ENCODE data around the gene CPVL.
"Not testable (repeated sequence)": the region's sequence is repeated elsewhere in the genome, so short reads cannot be mapped to it uniquely, and the experiment has no call there.

CPVL gene

DNA sequence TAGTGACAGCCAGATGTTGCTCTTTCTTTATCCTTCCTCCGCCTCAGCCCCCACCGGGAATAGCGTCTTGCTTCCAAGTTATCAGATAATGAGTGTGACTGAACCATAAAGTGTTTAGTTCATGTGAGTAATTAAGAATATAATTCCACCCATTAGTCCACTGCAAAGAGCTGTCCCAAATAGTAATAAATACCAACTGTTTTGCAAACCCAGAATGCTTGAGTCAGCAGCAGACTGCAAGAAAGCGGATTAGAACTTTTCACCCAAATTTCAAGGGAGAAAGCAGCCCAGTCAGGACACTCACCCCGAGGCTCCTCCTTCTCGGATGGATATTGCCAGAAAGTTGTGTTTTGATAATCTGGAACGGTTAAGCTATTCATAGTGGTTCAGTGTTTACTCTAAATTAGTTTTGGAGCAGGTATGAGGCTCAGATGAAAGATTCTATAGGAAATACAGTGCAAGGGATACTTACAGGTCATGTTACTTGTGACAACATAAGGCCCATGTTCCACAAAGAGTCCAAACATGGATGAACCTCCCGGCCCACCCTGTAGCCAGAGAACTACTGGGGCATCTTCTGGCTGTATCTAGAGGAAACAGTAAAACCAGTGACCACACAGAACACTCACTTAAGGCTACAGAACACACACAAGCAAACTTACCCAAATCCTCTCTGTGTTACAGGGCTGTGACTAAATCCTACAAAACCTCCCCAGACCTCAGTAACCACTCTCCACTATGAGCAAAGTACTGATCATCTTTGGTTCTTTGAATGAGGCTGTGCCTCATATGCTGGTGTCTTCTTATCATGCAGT lies 50.5 kb downstream of the CPVL start:
- Histone ChIP-seq H3K27me3 (ENCODE audit: control insufficient read depth, insufficient read depth, low read length) (no peaks in the 10 kb centered on the region), H3K36me3 (ENCODE audit: control insufficient read depth, insufficient read depth, low read length) (no peaks in the 10 kb centered on the region), H3K27ac (ENCODE audit: low read depth, low read length) (no peak overlapping the region), H3K4me3 (ENCODE audit: low read length) (no peak overlapping the region), H3K9ac (ENCODE audit: low read length) (no peak overlapping the region), H3K4me1 (ENCODE audit: control insufficient read depth, insufficient read depth, low read length) (no peaks in the 10 kb centered on the region)

DNA sequence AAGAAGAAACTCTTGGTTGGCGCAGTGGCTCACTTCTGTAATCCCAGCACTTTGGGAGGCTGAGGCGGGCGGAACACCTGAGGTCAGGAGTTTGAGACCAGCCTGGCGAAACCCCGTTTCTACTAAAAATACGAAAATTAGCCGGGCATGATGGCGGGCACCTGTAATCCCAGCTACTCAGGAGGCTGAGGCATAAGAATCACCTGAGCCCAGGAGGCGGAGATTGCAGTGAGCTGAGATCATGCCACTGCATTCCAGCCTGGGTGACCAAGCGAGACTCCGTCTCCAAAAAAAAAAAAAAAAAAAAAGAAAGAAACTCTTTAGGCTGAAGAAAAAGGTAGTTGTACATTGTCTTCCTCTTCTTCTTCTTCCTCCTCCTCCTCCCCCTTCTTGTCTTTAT lies 53.2 kb downstream of the CPVL start:
- not testable (repeated sequence) for H3K27ac ChIP-seq (ENCODE audit: low read depth, low read length); H3K4me3 ChIP-seq (ENCODE audit: low read length); H3K27me3 ChIP-seq (ENCODE audit: control insufficient read depth, insufficient read depth, low read length); H3K9ac ChIP-seq (ENCODE audit: low read length); H3K36me3 ChIP-seq (ENCODE audit: control insufficient read depth, insufficient read depth, low read length); H3K4me1 ChIP-seq (ENCODE audit: control insufficient read depth, insufficient read depth, low read length)

DNA sequence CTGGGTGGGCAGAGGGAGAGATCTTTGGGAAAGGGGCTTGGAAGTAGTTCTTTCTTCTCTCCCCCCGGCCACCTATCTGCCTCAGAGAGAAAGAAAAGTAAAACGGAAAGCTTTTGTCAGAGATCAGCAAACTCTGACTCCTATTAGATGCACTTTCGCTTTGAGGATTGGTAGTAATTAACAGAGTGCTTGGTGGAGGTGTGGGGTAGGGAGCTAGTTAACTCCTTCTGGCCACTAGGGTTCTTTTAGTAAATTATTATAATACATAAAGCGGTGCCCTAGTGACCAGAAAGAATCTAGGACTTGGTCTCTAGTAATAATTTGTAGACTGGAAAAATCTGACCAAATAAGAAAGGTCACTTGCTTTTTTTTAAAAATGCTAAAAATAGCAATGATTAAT lies 54.6 kb downstream of the CPVL start:
- H3K9ac ChIP-seq (ENCODE audit: low read length): no peak overlapping the region
- peak overlapping the region; percentile 67 for H3K4me3 ChIP-seq (ENCODE audit: low read length)
- H3K36me3 ChIP-seq (ENCODE audit: control insufficient read depth, insufficient read depth, low read length): no peaks in the 10 kb centered on the region
- H3K27ac ChIP-seq (ENCODE audit: low read depth, low read length): peak overlapping the region; percentile 67
- H3K27me3 ChIP-seq (ENCODE audit: control insufficient read depth, insufficient read depth, low read length): no peaks in the 10 kb centered on the region
- peaks cover 2% of the 10 kb centered on the region for H3K4me1 ChIP-seq (ENCODE audit: control insufficient read depth, insufficient read depth, low read length)

DNA sequence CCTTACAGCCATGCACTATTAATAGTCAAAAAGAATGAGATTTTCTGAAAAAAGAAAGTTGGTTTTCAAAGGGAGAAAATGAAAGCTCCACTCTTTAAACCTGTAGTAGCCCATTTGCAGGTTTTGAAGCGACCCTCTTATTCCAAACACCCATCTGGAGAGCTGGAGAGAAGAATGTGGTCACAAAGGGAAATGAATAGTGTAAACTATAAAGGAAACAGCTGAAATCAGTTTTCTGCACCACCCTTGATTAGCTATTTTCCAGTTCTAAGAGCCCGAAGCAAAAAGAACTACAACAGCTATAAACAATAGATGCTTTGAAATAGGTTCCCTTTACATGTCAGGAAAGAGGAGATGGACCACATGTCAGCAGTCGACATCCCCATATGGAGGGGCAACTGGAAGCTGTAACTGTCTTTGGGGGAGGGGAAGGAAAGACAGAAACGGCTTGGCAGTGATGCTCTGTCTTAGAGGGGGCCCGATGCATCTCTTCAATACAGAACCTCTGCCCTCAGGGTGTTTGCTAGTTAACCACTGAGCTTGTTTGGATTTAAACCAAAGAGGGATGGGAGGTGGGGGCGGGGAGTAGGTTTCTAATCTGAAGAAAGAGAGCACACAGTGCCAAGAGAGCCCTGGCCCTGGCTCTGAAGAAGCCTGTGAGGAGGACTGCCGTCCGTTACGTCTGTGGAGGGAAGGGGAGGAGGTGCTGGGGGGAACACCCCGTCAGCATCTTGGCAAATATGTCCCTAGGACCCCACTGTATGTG lies 55.3 kb downstream of the CPVL start:
- no peak overlapping the region for H3K9ac ChIP-seq (ENCODE audit: low read length)
- H3K27me3 ChIP-seq (ENCODE audit: control insufficient read depth, insufficient read depth, low read length): no peaks in the 10 kb centered on the region
- H3K4me3 ChIP-seq (ENCODE audit: low read length): peak overlapping the region; percentile 67
- H3K27ac ChIP-seq (ENCODE audit: low read depth, low read length): peak overlapping the region; percentile 67
- H3K36me3 ChIP-seq (ENCODE audit: control insufficient read depth, insufficient read depth, low read length): no peaks in the 10 kb centered on the region
- peaks cover 2% of the 10 kb centered on the region for H3K4me1 ChIP-seq (ENCODE audit: control insufficient read depth, insufficient read depth, low read length)

DNA sequence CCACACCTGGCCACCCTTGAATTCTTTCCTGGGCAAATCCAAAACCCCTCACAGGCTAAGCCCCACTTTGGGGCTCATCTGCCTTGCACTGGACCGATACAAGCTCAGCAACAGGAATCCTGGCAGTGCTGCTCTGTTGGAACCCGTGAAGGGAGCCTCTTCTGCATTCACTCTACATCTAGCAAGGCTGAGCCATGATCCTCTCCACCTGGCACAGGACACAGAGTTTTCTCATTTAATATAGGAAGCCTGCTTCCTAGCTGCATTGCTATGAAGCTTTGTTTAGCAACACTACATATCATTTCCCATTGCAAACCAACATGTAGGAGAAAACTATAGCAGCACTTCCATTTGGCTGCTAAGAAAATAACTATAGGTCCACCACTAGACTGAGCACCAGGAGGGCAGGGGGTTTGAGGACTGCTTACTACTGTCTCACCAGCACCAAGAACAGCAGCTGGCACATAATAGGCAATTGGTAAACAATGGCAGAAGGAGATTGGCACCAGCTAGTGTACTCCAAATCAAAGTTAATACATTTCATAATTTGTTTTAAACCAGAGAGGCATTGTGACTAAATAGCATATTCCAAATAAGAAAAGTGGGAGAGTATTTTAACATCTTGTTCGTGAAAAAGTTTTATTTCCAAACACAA lies 56.1 kb downstream of the CPVL start:
- Histone ChIP-seq H3K27ac (ENCODE audit: low read depth, low read length) (no peak overlapping the region), H3K4me1 (ENCODE audit: control insufficient read depth, insufficient read depth, low read length) (peaks cover 2% of the 10 kb centered on the region), H3K9ac (ENCODE audit: low read length) (no peak overlapping the region), H3K36me3 (ENCODE audit: control insufficient read depth, insufficient read depth, low read length) (no peaks in the 10 kb centered on the region), H3K4me3 (ENCODE audit: low read length) (no peak overlapping the region), H3K27me3 (ENCODE audit: control insufficient read depth, insufficient read depth, low read length) (no peaks in the 10 kb centered on the region)

GRCh38 chr7:29087840-29088170 lies 58.5 kb downstream of the CPVL start:
- Histone ChIP-seq H3K9ac (ENCODE audit: low read length) (no peak overlapping the region), H3K27ac (ENCODE audit: low read depth, low read length) (no peak overlapping the region), H3K36me3 (ENCODE audit: control insufficient read depth, insufficient read depth, low read length) (no peaks in the 10 kb centered on the region), H3K4me3 (ENCODE audit: low read length) (no peak overlapping the region), H3K27me3 (ENCODE audit: control insufficient read depth, insufficient read depth, low read length) (no peaks in the 10 kb centered on the region), H3K4me1 (ENCODE audit: control insufficient read depth, insufficient read depth, low read length) (peaks cover 2% of the 10 kb centered on the region)

DNA sequence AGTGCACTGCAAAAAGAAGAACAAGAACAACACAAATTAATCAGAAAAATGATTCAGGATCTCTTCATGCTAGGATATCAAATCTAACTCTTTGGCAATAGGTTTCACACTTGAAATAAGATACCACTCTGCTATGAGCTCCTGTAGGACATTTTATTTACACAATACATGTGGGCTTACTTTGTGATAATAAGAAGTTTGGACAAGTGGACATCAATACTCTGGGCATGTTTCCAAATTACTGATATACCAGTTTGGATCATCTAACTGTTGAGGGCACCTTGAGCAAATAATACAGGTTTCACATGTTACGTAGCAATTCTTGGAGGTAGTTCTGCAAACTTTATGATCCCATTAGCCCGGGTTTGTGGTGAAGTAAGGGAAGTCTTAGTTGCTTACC lies 59.8 kb downstream of the CPVL start:
- Histone ChIP-seq H3K9ac (ENCODE audit: low read length) (no peak overlapping the region), H3K27me3 (ENCODE audit: control insufficient read depth, insufficient read depth, low read length) (no peaks in the 10 kb centered on the region), H3K4me1 (ENCODE audit: control insufficient read depth, insufficient read depth, low read length) (peaks cover 2% of the 10 kb centered on the region), H3K36me3 (ENCODE audit: control insufficient read depth, insufficient read depth, low read length) (no peaks in the 10 kb centered on the region), H3K27ac (ENCODE audit: low read depth, low read length) (no peak overlapping the region), H3K4me3 (ENCODE audit: low read length) (no peak overlapping the region)

DNA sequence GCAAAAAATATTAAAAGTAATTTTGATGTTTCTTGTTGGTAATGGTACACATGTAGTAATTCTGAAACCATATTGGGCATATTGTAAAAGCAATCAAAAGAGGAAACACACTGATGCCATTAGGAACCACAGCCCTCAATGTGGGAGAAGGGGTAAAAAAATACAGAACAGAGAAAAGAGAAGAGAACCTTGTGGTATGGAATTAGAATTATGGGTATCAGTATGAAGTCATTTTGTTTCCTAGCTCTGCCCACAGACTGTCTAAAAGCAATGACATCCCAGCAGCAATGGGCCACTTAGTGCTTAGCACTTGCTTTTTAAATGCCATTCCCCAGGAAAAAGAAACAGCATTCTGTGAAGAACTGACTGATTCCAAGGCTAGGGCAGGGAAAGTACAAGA lies 61.5 kb downstream of the CPVL start:
- no peaks in the 10 kb centered on the region for H3K27me3 ChIP-seq (ENCODE audit: control insufficient read depth, insufficient read depth, low read length)
- no peak overlapping the region for H3K27ac ChIP-seq (ENCODE audit: low read depth, low read length)
- peaks cover 2% of the 10 kb centered on the region for H3K4me1 ChIP-seq (ENCODE audit: control insufficient read depth, insufficient read depth, low read length)
- no peaks in the 10 kb centered on the region for H3K36me3 ChIP-seq (ENCODE audit: control insufficient read depth, insufficient read depth, low read length)
- H3K4me3 ChIP-seq (ENCODE audit: low read length): no peak overlapping the region
- no peak overlapping the region for H3K9ac ChIP-seq (ENCODE audit: low read length)

- no peak overlapping the region for H3K9ac ChIP-seq (ENCODE audit: low read length)
- H3K36me3 ChIP-seq (ENCODE audit: control insufficient read depth, insufficient read depth, low read length): no peaks in the 10 kb centered on the region
- H3K4me3 ChIP-seq (ENCODE audit: low read length): no peak overlapping the region
- no peaks in the 10 kb centered on the region for H3K4me1 ChIP-seq (ENCODE audit: control insufficient read depth, insufficient read depth, low read length)
- no peaks in the 10 kb centered on the region for H3K27me3 ChIP-seq (ENCODE audit: control insufficient read depth, insufficient read depth, low read length)
- no peak overlapping the region for H3K27ac ChIP-seq (ENCODE audit: low read depth, low read length)
These were observed 65.5 kb downstream of the CPVL start for GRCh38 chr7:29080803-29081202.

DNA sequence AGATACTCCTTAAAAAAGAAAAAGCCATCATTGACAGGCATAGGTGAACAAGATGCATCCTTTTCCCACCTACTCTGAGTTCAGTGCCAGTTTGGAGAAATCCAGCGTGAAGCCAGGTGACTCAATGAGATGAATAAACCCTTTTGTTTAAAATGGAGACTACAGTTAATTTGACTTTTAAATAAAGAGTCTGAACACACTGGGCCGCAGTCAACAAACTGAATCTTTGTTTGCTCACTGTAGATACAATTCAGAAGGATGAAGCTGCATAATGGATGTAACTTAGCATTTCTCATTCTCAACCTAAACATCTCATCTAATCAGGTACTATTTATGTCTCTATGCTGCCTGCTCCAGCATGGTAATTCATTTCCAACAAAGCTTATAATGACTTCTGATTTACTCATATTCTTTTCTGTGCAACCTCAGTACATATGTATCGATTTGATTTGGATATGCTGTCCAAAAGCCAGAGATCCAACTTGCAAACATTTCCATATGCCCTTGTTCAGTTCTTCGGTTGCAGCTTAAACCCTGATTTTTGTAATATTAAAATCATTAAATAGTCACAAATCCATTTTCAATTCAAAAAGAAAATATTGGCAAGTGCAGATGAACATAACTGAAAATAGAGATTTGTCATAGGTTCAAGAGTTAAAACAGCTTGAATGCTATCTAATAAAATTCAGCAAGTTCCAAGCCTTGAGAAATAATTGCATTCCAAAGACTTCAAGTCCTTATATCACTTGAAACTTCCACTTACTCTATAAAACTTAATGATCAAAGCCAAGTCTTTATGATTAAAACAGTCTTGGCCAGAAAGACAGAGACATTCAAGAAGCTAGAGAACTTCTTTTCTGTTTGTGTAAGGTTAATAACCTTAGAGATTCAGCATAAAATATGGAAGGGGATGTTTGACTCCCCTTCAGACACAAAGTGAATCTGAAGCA lies 67.8 kb downstream of the CPVL start:
- Histone ChIP-seq H3K27ac (ENCODE audit: low read depth, low read length) (no peak overlapping the region), H3K4me3 (ENCODE audit: low read length) (no peak overlapping the region), H3K4me1 (ENCODE audit: control insufficient read depth, insufficient read depth, low read length) (no peaks in the 10 kb centered on the region), H3K9ac (ENCODE audit: low read length) (no peak overlapping the region), H3K36me3 (ENCODE audit: control insufficient read depth, insufficient read depth, low read length) (no peaks in the 10 kb centered on the region), H3K27me3 (ENCODE audit: control insufficient read depth, insufficient read depth, low read length) (no peaks in the 10 kb centered on the region)

DNA sequence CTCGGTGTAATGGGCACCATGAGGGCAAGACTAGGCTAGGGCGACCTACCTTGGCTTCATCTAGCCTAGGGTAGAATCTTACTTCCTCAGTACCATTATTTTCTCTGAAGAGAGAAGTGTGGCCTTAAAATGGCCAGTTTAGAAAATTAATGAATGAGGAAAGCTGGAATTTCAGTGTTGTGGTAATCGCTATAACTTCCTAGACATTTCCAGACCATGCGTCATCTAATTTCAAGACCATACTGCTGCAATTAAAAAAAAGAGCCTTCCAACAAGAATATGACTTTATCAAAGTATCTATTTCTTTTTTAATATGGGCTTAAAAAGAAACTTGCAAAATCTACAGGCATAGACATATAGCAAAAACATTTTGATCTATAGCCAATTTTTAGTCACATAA lies 68.5 kb downstream of the CPVL start:
- Histone ChIP-seq H3K36me3 (ENCODE audit: control insufficient read depth, insufficient read depth, low read length) (no peaks in the 10 kb centered on the region), H3K4me3 (ENCODE audit: low read length) (no peak overlapping the region), H3K27ac (ENCODE audit: low read depth, low read length) (no peak overlapping the region), H3K4me1 (ENCODE audit: control insufficient read depth, insufficient read depth, low read length) (no peaks in the 10 kb centered on the region), H3K9ac (ENCODE audit: low read length) (no peak overlapping the region), H3K27me3 (ENCODE audit: control insufficient read depth, insufficient read depth, low read length) (no peaks in the 10 kb centered on the region)

- Histone ChIP-seq H3K27ac (ENCODE audit: low read depth, low read length) (no peak overlapping the region), H3K9ac (ENCODE audit: low read length) (no peak overlapping the region), H3K4me3 (ENCODE audit: low read length) (no peak overlapping the region), H3K27me3 (ENCODE audit: control insufficient read depth, insufficient read depth, low read length) (no peaks in the 10 kb centered on the region), H3K4me1 (ENCODE audit: control insufficient read depth, insufficient read depth, low read length) (no peaks in the 10 kb centered on the region), H3K36me3 (ENCODE audit: control insufficient read depth, insufficient read depth, low read length) (no peaks in the 10 kb centered on the region)
These were observed 69.2 kb downstream of the CPVL start for GRCh38 chr7:29077176-29077575.

Measured in rectal smooth muscle tissue (tissue), 1 donor.